GM19193 (cell line): ENCODE measurements around the gene STX8.

ENCODE experiments used
- POLR2A ChIP-seq: IDR thresholded peaks from 4 replicates; pipeline ENCODE4 v1.6.1; 2011; ENCODE audit not compliant: insufficient read depth, insufficient read length; ENCODE audit errors: extremely low read depth

STX8 gene

GRCh38 chr17:9361188-9361955 lies 214.2 kb downstream of the STX8 start:
- TF ChIP-seq POLR2A: no peak

- TF ChIP-seq POLR2A: no peak
Observed at GRCh38 chr17:9360677-9361081, 214.9 kb downstream of the STX8 start.

DNA sequence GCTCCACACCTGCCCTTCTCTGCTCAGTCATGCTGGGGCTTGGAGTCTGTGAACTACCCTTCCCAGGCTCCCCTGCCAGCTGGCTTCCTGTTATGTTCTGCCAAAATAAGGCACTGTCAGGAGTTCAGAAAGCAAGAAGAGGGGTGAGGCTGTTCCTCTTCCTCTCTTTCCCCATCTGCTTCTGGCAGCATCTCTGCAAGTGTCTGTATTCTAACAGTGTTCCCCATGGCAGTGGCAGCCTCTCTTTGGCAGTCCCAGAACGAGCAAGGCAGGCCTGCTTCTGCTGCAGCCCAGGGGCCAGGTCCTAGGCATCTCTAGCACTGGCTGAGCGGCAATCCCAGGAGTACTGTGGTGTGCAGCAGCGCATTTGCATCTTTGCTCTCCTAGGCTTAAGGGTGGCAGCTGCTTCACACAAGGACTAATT lies 219.1 kb downstream of the STX8 start:
- TF ChIP-seq POLR2A: no peak

DNA sequence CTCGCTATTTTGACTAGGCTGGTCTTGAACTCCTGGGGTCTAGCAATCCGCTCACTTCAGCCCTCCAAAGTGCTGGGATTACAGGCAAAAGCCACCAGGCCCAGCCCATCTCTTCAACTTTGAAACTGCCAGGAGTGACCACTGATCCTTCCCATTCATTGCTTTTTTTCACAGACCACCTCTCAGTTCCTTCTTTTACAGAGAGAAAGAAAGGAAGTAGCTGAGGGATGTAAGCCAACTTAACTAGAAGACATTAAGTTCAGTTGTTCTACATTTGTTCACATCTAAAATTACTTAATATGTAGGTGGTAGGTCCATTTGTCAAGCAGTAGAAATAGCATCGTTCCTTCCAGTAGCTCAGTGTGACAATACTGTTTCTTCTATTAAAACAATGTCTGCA lies 219.8 kb downstream of the STX8 start:
- TF ChIP-seq POLR2A: no peak

- no peak for TF ChIP-seq POLR2A
Observed at GRCh38 chr17:9350080-9350479, 225.5 kb downstream of the STX8 start.

DNA sequence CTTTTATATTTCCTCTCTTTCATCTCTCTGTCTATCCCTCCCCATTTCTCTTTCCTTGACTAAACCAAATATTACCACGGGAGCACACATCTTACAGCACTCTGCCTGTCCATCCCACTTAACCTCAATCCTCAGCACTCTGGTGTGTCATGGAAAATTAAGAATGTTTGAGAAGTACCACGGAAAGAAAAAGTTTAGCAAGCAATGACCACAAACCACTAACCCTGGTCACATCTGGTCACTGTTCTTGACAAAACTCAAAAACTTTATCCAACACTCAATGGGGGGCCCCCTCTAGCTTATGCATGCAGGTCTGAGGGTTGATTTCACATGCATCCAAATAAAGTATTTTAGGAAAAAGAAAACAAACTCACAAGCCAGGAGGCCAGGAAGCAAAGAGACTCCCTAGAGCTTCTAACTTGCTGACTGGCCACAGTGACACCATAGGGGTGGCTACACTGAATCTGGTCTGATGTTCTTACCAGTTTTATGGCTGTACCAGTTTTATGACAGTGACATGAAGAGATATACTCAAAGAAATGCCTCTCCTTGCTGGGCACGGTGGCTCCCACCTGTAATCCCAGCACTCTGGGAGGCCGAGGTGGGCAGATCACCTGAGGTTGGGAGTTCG lies 229.2 kb downstream of the STX8 start:
- no peak for TF ChIP-seq POLR2A

DNA sequence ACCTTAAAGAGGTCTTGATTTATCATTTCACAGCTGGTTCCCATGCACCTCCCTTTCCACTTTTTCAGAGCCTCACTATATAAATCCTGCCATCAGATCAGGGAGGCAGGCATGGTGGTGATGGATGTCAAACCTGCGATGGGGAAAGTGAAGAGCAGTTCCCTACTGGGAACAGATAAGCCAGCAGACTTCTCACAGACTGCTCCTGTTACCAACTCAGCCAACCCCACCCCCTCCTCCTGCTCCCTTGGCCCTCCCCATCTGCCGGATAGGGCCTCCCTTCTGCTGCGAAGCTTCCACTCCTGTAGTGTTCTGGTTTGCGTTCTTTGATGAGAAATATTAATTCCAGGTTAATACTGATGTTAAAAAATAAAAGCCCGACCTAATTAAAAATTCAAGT lies 232.1 kb downstream of the STX8 start:
- no peak for TF ChIP-seq POLR2A

GRCh38 chr17:9342225-9342624 lies 233.4 kb downstream of the STX8 start:
- no peak for TF ChIP-seq POLR2A

DNA sequence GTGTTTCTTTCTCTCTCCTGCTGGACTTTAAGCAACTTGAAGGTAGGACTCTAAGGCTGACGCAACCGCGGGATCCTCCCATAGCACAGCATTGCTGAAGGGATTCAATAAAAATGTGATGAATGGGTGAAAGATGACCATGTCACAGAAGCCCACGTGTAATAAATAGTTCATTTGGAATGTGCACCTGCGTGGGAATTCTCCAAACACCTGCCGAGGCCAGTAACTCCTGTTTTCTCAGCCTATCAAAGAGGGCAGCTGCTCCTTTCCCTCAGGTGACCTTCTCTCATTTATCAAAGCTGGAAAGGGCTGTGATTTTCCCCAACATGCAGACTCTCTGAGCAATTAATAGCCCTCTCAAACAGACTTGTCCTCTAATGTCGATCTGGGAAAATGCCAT lies 235.7 kb downstream of the STX8 start:
- TF ChIP-seq POLR2A: no peak

DNA sequence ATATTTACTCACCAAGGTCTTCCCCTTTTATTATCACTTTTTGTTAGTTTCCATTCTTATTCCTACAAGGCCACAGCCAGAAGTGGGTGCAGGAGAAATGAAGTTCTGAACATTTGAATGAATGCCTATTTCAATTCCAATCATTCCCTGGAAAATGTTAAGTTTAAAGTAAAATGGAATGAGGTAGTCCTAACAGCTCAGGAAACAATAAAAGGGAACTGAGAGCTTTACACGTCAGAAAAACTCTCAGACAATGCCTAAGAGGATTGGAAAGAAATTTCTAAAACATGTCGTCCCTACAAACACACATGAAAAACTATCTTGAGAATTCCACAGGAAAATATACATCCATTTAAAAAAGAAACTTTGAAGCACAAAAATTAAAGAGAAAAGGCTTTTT lies 238.8 kb downstream of the STX8 start:
- no peak for TF ChIP-seq POLR2A

GRCh38 chr17:9334536-9335446 lies 240.8 kb downstream of the STX8 start:
- TF ChIP-seq POLR2A: no peak

GRCh38 chr17:9332132-9332494 lies 243.5 kb downstream of the STX8 start:
- TF ChIP-seq POLR2A: no peak

GRCh38 chr17:9331279-9332131 lies 244.1 kb downstream of the STX8 start:
- TF ChIP-seq POLR2A: no peak

DNA sequence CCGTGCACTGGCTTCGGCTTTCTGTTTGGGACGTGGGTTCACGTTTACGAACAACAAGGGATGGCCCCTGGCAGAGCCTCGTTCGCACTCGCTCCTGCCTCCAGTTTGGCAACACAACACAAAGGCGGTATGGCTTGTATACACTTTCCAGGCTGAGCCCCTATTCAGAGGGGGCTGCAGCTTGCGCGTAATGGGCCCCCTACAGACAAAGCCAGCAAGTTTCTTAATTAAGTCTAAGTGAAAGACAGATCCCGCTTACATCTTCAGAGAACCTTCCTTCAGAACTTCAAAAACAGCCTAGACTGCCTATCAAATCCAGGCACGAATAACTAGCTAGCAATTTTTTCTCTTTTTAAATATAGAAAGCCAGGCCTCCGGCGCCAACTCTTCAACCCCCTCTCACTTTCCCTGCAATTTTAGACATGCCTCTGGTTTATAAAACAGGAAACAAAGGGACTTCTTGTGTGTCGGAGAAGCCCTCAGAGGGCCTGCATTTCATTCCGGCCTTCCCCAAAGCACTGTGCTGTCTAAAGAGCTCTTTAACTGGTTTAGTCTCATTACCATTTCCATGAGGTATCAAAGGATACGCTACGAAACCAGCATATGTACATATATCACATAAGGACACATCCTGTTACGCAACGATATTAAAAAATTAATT lies 244.9 kb downstream of the STX8 start:
- TF ChIP-seq POLR2A: no peak
